K562 (cell line): ENCODE results near the gene ACP6. TPM values are rescaled to one million over a fixed set of nuclear protein-coding genes. Genes with fewer than 3 reads are reported as not detected.

Experiments
- ATAC-seq: fragments of 200-7000 bp; cut with Tn5 transposase; 3 replicates; pipeline ENCODE4 v1.9.1; 2020; ENCODE audit warnings: moderate library complexity
- Bru-seq: library from RNA; stranded (reverse); fragments of 400-500 nt; gene quantifications from one replicate; lab custom pipeline; 2021; lab: Mats Ljungman, UMichigan
- BruChase-seq, 2 experiments: library from RNA; stranded (reverse); fragments of 400-500 nt; gene quantifications; one replicate each; lab custom pipeline; 2021; lab: Mats Ljungman, UMichigan
- BruUV-seq: library from RNA; stranded (reverse); fragments of 400-500 nt; replicated peaks from 2 replicates; lab custom pipeline; 2021; lab: Mats Ljungman, UMichigan
- CTCF ChIA-PET: fragments of 300-600 bp; formaldehyde crosslinking; extraction: SDS; loops from one replicate; lab custom pipeline; 2021; ENCODE audit warnings: low intra/inter-chr PET ratio; lab: Yijun Ruan, JAX
- POLR2A ChIA-PET: fragments of 300-600, 350-650 bp; sonication (Branson Sonifier 250); formaldehyde crosslinking; extraction: SDS; loops from one replicate; lab custom pipeline; 2021; ENCODE audit warnings: antibody characterized with exemption, inconsistent platforms; lab: Yijun Ruan, JAX
- DNase-seq, 4 experiments: peaks; one replicate each; pipeline versions ENCODE4 v3.0.0 to v3.0.0-alpha.2; 2011 to 2018; ENCODE audit warnings: low spot score in 3 of 4, mixed read lengths in 3 of 4; ENCODE audit errors: extremely low read depth in 1 of 4
- FAIRE-seq: peaks from 2 replicates; lab custom pipeline; 2011; peaks lifted over from hg19 to GRCh38; lab: Jason Lieb, UNC
- H2AFZ ChIP-seq: 2 replicates; pipeline ENCODE4 v1.6.0; 2011; ENCODE audit warnings: low read depth, low read length, control low read depth, inconsistent platforms
- H3K27ac ChIP-seq: fragments of 200-600 bp; 3 replicates; pipeline ENCODE4 v1.8.0; 2011; ENCODE audit warnings: low read depth, mild to moderate bottlenecking, control low read depth, inconsistent platforms, low read length, moderate library complexity, mixed read lengths; ENCODE audit errors: extremely low read depth
- H3K27me3 ChIP-seq, 2 experiments: fragments of 300-600 bp in 1 of 2; 2 replicates in 1 of 2; 3 replicates in 1 of 2; pipeline versions ENCODE4 v1.6.0 to v1.8.0; 2011; ENCODE audit warnings: inconsistent platforms in 2 of 2, low read length in 2 of 2, mild to moderate bottlenecking in 1 of 2, mixed read lengths in 1 of 2, moderate library complexity in 1 of 2; ENCODE audit not compliant: control insufficient read depth in 2 of 2, insufficient read depth in 2 of 2
- H3K36me3 ChIP-seq: fragments of 300-600 bp; 3 replicates; pipeline ENCODE4 v1.8.0; 2011; ENCODE audit warnings: mild to moderate bottlenecking, low read length, inconsistent platforms; ENCODE audit not compliant: control insufficient read depth, insufficient read depth
- H3K4me1 ChIP-seq, 2 experiments: fragments of 200-600 bp in 1 of 2; replicated peaks in 1 of 2; 2 replicates in 1 of 2; 3 replicates in 1 of 2; pipeline versions ENCODE4 v1.5.1 to v1.8.0; 2011; ENCODE audit warnings: inconsistent platforms in 2 of 2, low read length in 2 of 2, mild to moderate bottlenecking in 1 of 2, mixed read lengths in 1 of 2, moderate library complexity in 1 of 2; ENCODE audit not compliant: control insufficient read depth in 2 of 2, insufficient read depth in 2 of 2
- H3K4me2 ChIP-seq: 2 replicates; pipeline ENCODE4 v1.6.1; 2011; ENCODE audit warnings: low read length, control low read depth, inconsistent platforms, mixed read lengths; ENCODE audit not compliant: insufficient read depth
- H3K4me3 ChIP-seq: fragments of 200-600 bp; sonication (generic), shearing (Covaris generic); 2 replicates; pipeline ENCODE4 v1.5.1; 2016; ENCODE audit warnings: control low read depth, inconsistent platforms
- H3K79me2 ChIP-seq: fragments of 200-600 bp; 3 replicates; pipeline ENCODE4 v1.8.0; 2011; ENCODE audit warnings: low read length, inconsistent platforms; ENCODE audit not compliant: control insufficient read depth, insufficient read depth
- H3K9ac ChIP-seq, 2 experiments: 2 replicates each; pipeline versions ENCODE4 v1.6.0 to v1.6.1; 2011; ENCODE audit warnings: low read depth in 2 of 2, low read length in 2 of 2, control low read depth in 1 of 2, inconsistent platforms in 1 of 2, mild to moderate bottlenecking in 1 of 2, mixed read lengths in 1 of 2; ENCODE audit not compliant: insufficient read depth in 1 of 2
- H3K9me1 ChIP-seq: one replicate; pipeline ENCODE4 v1.6.0; 2011; ENCODE audit warnings: inconsistent platforms, mild to moderate bottlenecking, low read length, moderate library complexity; ENCODE audit not compliant: control insufficient read depth, insufficient read depth
- H3K9me3 ChIP-seq: replicated peaks from 2 replicates; pipeline ENCODE4 v1.5.1; 2011; ENCODE audit warnings: low read depth, low read length, inconsistent platforms; ENCODE audit not compliant: control insufficient read depth, insufficient read depth
- H4K20me1 ChIP-seq: replicated peaks from 2 replicates; pipeline ENCODE4 v1.6.1; 2011; ENCODE audit warnings: low read length, inconsistent platforms, mixed read lengths; ENCODE audit not compliant: control insufficient read depth, insufficient read depth
- CBX2 ChIP-seq: fragments of 200-600 bp; sonication (generic); IDR thresholded peaks from one replicate; pipeline ENCODE4 v1.6.1; 2012; ENCODE audit warnings: mild to moderate bottlenecking, low read length, inconsistent platforms; ENCODE audit not compliant: insufficient read depth, poor library complexity, severe bottlenecking
- L3MBTL2 ChIP-seq: fragments of 450-650 bp; IDR thresholded peaks from 2 replicates; pipeline ENCODE4 v1.6.1; 2016; ENCODE audit warnings: mild to moderate bottlenecking, moderate library complexity
- MAFK ChIP-seq: IDR thresholded peaks from 2 replicates; pipeline ENCODE4 v1.6.1; 2011; ENCODE audit warnings: low read length, improper control_type of control experiment
- MYC ChIP-seq, 2 experiments: fragments of 250-450 bp in 1 of 2; sonication (Bioruptor Pico) in 1 of 2; IDR thresholded peaks; 2 replicates each; pipeline versions ENCODE4 v1.5.1 to v1.6.1; 2012 to 2021; ENCODE audit warnings: low read depth in 2 of 2, borderline replicate concordance in 1 of 2, improper control_type of control experiment in 1 of 2, low read length in 1 of 2, mild to moderate bottlenecking in 1 of 2, moderate library complexity in 1 of 2
- ZNF134 ChIP-seq: fragments of 250-450 bp; sonication (Bioruptor Pico); conservative IDR thresholded peaks from 2 replicates; pipeline ENCODE4 v1.4.0; 2020
- ZNF444 ChIP-seq: fragments of 250-450 bp; sonication (Bioruptor Pico); IDR thresholded peaks from 2 replicates; pipeline ENCODE4 v1.4.0; 2020; ENCODE audit warnings: mild to moderate bottlenecking, moderate library complexity
- ZNF668 ChIP-seq: fragments of 250-450 bp; sonication (Bioruptor Pico); IDR thresholded peaks from 2 replicates; pipeline ENCODE4 v1.8.0; 2022; ENCODE audit warnings: mild to moderate bottlenecking, inconsistent platforms
- WGBS: fragments of 100-300 bp; shearing (Covaris generic); methylation state at CpG from one replicate; pipeline ENCODE4 v1.1.6; 2016; ENCODE audit warnings: low coverage, mixed read lengths; ENCODE audit not compliant: insufficient coverage; ENCODE audit errors: missing lambda C conversion rate; 5-methylcytosine and 5-hydroxymethylcytosine counted together
- in situ Hi-C: fragments of 300-500 bp; cut with MboI; formaldehyde crosslinking; loops from 4 replicates; pipeline ENCODE4 v1.15.0; 2018; ENCODE audit warnings: inconsistent platforms, mixed read lengths
- intact Hi-C: fragments of 100-400 bp; cut with micrococcal nuclease; formaldehyde crosslinking; loops from 2 replicates; pipeline ENCODE4 v1.14.2; 2022
- long read RNA-seq, 3 experiments: library from polyadenylated mRNA in 2 of 3; library from RNA in 1 of 3; unstranded in 2 of 3; stranded (forward) in 1 of 3; transcript quantifications; one replicate each; pipeline ENCODE4 v2.0.0, GENCODE V29; 2019 to 2022
- polyA minus RNA-seq, 3 experiments: library from RNA; depleted of rRNA, polyadenylated mRNA; stranded (reverse); fragments of >200 nt; gene quantifications; 2 replicates each; pipeline ENCODE4 v1.2.3, GENCODE V29; 2011
- polyA plus RNA-seq, 8 experiments: library from polyadenylated mRNA; depleted of rRNA in 4 of 8; stranded (reverse) in 5 of 8; unstranded in 3 of 8; fragments of >200 nt; fragmentation: Nextera tagmentation in 2 of 8; fragmentation: Illumina TruSeq in 1 of 8; extraction: Ambion mirVana in 2 of 8; extraction: Trizol in 1 of 8; gene quantifications; 2 replicates each; pipeline versions ENCODE4 v1.2.1 to v1.2.3, GENCODE V29; 2011 to 2014; ENCODE audit warnings: inconsistent platforms in 1 of 8, missing spikeins in 1 of 8
- total RNA-seq, 7 experiments: library from RNA; depleted of rRNA in 6 of 7; stranded (reverse); fragments of >200 nt in 6 of 7; fragmentation: Illumina TruSeq in 2 of 7; extraction: Trizol in 2 of 7; gene quantifications; 2 replicates each; pipeline versions ENCODE4 v1.2.1 to v1.2.3, GENCODE V29; 2011 to 2021; ENCODE audit warnings: low replicate concordance in 1 of 7
- TF ChIP-seq, protein P1 (sequence below): fragments of 450-650 bp; IDR thresholded peaks from 2 replicates; pipeline ENCODE4 v1.6.1; 2017; ENCODE audit warnings: antibody characterized with exemption, mild to moderate bottlenecking

ACP6 gene
- total RNA-seq (2011; cell fraction: chromatin; rRNA removed; ENCODE audit: low replicate concordance) = 2.0 and 2.1 TPM in 2 replicates
- 0.50 and 0.79 TPM in 2 replicates for total RNA-seq (2011; cell fraction: nucleolus; rRNA removed)
- total RNA-seq (2011; cell fraction: nucleoplasm; rRNA removed) = 0.92 and 2.6 TPM in 2 replicates
- total RNA-seq (2014; rRNA removed) (0.05 and 0.49 TPM in 2 replicates), total RNA-seq (2014; rRNA removed; fragmentation: Illumina TruSeq; extraction: Trizol) (0.16 and 0.58 TPM in 2 replicates), total RNA-seq (2015; rRNA removed; fragmentation: Illumina TruSeq; extraction: Trizol) (0.22 and 0.57 TPM in 2 replicates), total RNA-seq (2021) (0.49 and 0.60 TPM in 2 replicates), polyA plus RNA-seq (2011; rRNA removed) (0.38 and 0.79 TPM in 2 replicates), polyA plus RNA-seq (2014; fragmentation: Illumina TruSeq; extraction: Trizol) (0.60 and 0.91 TPM in 2 replicates), polyA plus RNA-seq (2014; fragmentation: Nextera tagmentation; extraction: Ambion mirVana) (under 1 TPM; 0.15 to 0.37 TPM), polyA plus RNA-seq (2014; rRNA removed) (0.34 and 1.4 TPM in 2 replicates), polyA minus RNA-seq (2011; rRNA and poly(A)+ RNA removed) (0.54 and 0.63 TPM in 2 replicates), Bru-seq, nascent RNA (percentile 33 among the genes with signal in this experiment), BruChase-seq, experiment 1, labeled RNA remaining after a 2-hour chase (percentile 30 among the genes with signal in this experiment), BruChase-seq, experiment 2, labeled RNA remaining after a 6-hour chase (percentile 32 among the genes with signal in this experiment)
- polyA plus RNA-seq (2011; cell fraction: cytosol; rRNA removed) = 0.16 and 0.32 TPM in 2 replicates
- polyA plus RNA-seq (2011; cell fraction: nucleus; rRNA removed) = 1.7 and 2.2 TPM in 2 replicates
- 0.78 and 1.7 TPM in 2 replicates for polyA plus RNA-seq (2012)
- polyA minus RNA-seq (2011; cell fraction: cytosol; rRNA and poly(A)+ RNA removed) = 0.27 and 0.57 TPM in 2 replicates
- polyA minus RNA-seq (2011; cell fraction: nucleus; rRNA and poly(A)+ RNA removed) = 0.27 and 0.56 TPM in 2 replicates
- long read RNA-seq, experiment 1 = 0 reads
- long read RNA-seq, experiment 2 = 0 reads
- long read RNA-seq, experiment 3 = 0 reads

GRCh38 chr1:147670319-147671001 is at the start of gene ACP6:
TSS of gene ACP6 (minus strand) at chr1:147670524. CDS start at chr1:147670048, 476 bp downstream.
- no peaks in the 10 kb centered on the region for H3K9me1 ChIP-seq
- peaks cover 7 to 14% of the 10 kb centered on the region in 2 experiments for H3K4me1 ChIP-seq
- POLR2A ChIA-PET = interaction anchor here (0.9 kb wide), 1 partner anchor 22 kb away, joined by 3 read pairs; no protein-coding TSS in a partner anchor
- peaks cover 4 to 7% of the 10 kb centered on the region in 2 experiments; a peak in 1 of 5 replicates for H3K27me3 ChIP-seq
- WGBS = 10% methylated on average over 36 of the region's 36 CpGs
- peak within 1 kb of the TSS; percentile 80 for H3K4me2 ChIP-seq
- no peaks in the 10 kb centered on the region for H3K9me3 ChIP-seq
- no peaks in the 10 kb centered on the region for H3K36me3 ChIP-seq
- intact Hi-C loops (no loop called here), in situ Hi-C loops (no loop called here)
- H2AFZ ChIP-seq = peak within 1 kb of the TSS; percentile 95
- H3K79me2 ChIP-seq = no peaks in the 10 kb centered on the region
- H4K20me1 ChIP-seq = no peaks in the 10 kb centered on the region
- no peak within 1 kb of the TSS; the same call in 2 of the 3 replicates for H3K27ac ChIP-seq
- H3K4me3 ChIP-seq = peak within 1 kb of the TSS; percentile 54
- ATAC-seq = peak; percentile 99
- peak; percentile 87 for FAIRE-seq
- peak within 1 kb of the TSS; percentile 48 to 88; a peak in 3 of 4 replicates for H3K9ac ChIP-seq
- no TSS peak for BruUV-seq
- peak; percentile 76 to 88 (median 79) for DNase-seq
- CTCF ChIA-PET = no interaction called here
- TF ChIP-seq ZNF134 = peak; percentile 82
- no peak for TF ChIP-seq ZNF668
- TF ChIP-seq, protein P1, sequence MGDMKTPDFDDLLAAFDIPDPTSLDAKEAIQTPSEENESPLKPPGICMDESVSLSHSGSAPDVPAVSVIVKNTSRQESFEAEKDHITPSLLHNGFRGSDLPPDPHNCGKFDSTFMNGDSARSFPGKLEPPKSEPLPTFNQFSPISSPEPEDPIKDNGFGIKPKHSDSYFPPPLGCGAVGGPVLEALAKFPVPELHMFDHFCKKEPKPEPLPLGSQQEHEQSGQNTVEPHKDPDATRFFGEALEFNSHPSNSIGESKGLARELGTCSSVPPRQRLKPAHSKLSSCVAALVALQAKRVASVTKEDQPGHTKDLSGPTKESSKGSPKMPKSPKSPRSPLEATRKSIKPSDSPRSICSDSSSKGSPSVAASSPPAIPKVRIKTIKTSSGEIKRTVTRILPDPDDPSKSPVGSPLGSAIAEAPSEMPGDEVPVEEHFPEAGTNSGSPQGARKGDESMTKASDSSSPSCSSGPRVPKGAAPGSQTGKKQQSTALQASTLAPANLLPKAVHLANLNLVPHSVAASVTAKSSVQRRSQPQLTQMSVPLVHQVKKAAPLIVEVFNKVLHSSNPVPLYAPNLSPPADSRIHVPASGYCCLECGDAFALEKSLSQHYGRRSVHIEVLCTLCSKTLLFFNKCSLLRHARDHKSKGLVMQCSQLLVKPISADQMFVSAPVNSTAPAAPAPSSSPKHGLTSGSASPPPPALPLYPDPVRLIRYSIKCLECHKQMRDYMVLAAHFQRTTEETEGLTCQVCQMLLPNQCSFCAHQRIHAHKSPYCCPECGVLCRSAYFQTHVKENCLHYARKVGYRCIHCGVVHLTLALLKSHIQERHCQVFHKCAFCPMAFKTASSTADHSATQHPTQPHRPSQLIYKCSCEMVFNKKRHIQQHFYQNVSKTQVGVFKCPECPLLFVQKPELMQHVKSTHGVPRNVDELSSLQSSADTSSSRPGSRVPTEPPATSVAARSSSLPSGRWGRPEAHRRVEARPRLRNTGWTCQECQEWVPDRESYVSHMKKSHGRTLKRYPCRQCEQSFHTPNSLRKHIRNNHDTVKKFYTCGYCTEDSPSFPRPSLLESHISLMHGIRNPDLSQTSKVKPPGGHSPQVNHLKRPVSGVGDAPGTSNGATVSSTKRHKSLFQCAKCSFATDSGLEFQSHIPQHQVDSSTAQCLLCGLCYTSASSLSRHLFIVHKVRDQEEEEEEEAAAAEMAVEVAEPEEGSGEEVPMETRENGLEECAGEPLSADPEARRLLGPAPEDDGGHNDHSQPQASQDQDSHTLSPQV = 0 out of 2 replicates have a peak, but pooled peaks have one; percentile 38
- no peak for TF ChIP-seq MAFK
- TF ChIP-seq ZNF444 = no peak
- 0 out of 2 replicates have a peak, but pooled peaks have one; percentile 10 for TF ChIP-seq MYC (IDR thresholded peaks at IDR 0.05; ENCODE audit: low read depth, low read length)
- no peak for TF ChIP-seq MYC (CRISPR knock-in tag; IDR thresholded peaks at IDR 0.05; ENCODE audit: borderline replicate concordance, low read depth)
- peak; percentile 40; the same call in 1 of the 2 replicates for TF ChIP-seq L3MBTL2
- no peak for TF ChIP-seq CBX2
